K562 (cell line): Measurements from ENCODE around the gene JUNB. TPM values are rescaled to one million over a fixed set of nuclear protein-coding genes. Genes with fewer than 3 reads are reported as not detected.

Experiments
- C11orf30 ChIP-seq: fragments of 450-650 bp; IDR thresholded peaks from 2 replicates; pipeline ENCODE4 v1.6.1; 2016; ENCODE audit warnings: low read depth, mild to moderate bottlenecking
- CSDE1 ChIP-seq, 2 experiments: fragments of 450-650 bp; IDR thresholded peaks; 2 replicates each; pipeline ENCODE4 v1.6.1; 2016; ENCODE audit warnings: mild to moderate bottlenecking in 1 of 2
- EP400 ChIP-seq: fragments of 450-650 bp; IDR thresholded peaks from 2 replicates; pipeline ENCODE4 v1.6.1; 2017; ENCODE audit warnings: antibody characterized with exemption, mild to moderate bottlenecking, moderate library complexity
- KLF10 ChIP-seq: fragments of 250-450 bp; sonication (Bioruptor Pico); IDR thresholded peaks from 2 replicates; pipeline ENCODE4 v1.6.1; 2021; ENCODE audit warnings: matching md5 sums
- MAFK ChIP-seq: IDR thresholded peaks from 2 replicates; pipeline ENCODE4 v1.6.1; 2011; ENCODE audit warnings: low read length, improper control_type of control experiment
- MBD2 ChIP-seq: sonication (generic); IDR thresholded peaks from 2 replicates; pipeline ENCODE4 v1.6.1; 2016; ENCODE audit warnings: low read depth, borderline replicate concordance
- NRF1 ChIP-seq, 2 experiments: fragments of 450-650 bp; IDR thresholded peaks in 1 of 2; conservative IDR thresholded peaks in 1 of 2; 2 replicates each; pipeline ENCODE4 v1.6.1; 2014; ENCODE audit warnings: mild to moderate bottlenecking in 2 of 2
- PHF8 ChIP-seq: fragments of 200-600 bp; sonication (generic); IDR thresholded peaks from 2 replicates; pipeline ENCODE4 v1.6.1; 2012; ENCODE audit warnings: mixed run types, mild to moderate bottlenecking, inconsistent platforms, low read length, moderate library complexity, borderline replicate concordance
- RBM34 ChIP-seq: fragments of 200-400 bp; formaldehyde crosslinking; IDR thresholded peaks from 2 replicates; pipeline ENCODE4 v1.6.1; 2018; ENCODE audit warnings: low read length, borderline replicate concordance; ENCODE audit not compliant: insufficient read depth
- SMAD4 ChIP-seq: fragments of 250-450 bp; sonication (Bioruptor Pico); conservative IDR thresholded peaks from 2 replicates; pipeline ENCODE4 v1.8.0; 2021; ENCODE audit warnings: inconsistent platforms, mild to moderate bottlenecking, moderate library complexity
- SMC3 ChIP-seq: conservative IDR thresholded peaks from 2 replicates; pipeline ENCODE4 v1.6.1; 2011; ENCODE audit warnings: low read depth, low read length, improper control_type of control experiment; ENCODE audit not compliant: insufficient read depth
- SUPT5H ChIP-seq: fragments of 450-650 bp; IDR thresholded peaks from 2 replicates; pipeline ENCODE4 v1.6.1; 2016
- TAF15 ChIP-seq: fragments of 200-400 bp; formaldehyde crosslinking; IDR thresholded peaks from 2 replicates; pipeline ENCODE4 v1.6.1; 2017; ENCODE audit warnings: mild to moderate bottlenecking, low read depth, low read length, moderate library complexity
- TAF9B ChIP-seq: fragments of 450-650 bp; IDR thresholded peaks from 2 replicates; pipeline ENCODE4 v1.6.1; 2018; ENCODE audit warnings: mild to moderate bottlenecking; ENCODE audit not compliant: partially characterized antibody
- TCF15 ChIP-seq: fragments of 250-450 bp; sonication (Bioruptor Pico); IDR thresholded peaks from 2 replicates; pipeline ENCODE4 v1.8.0; 2022; ENCODE audit warnings: moderate library complexity, mild to moderate bottlenecking, inconsistent platforms
- TFAM ChIP-seq: fragments of 250-450 bp; sonication (Bioruptor Pico); conservative IDR thresholded peaks from 2 replicates; pipeline ENCODE4 v1.5.0; 2021; ENCODE audit warnings: mild to moderate bottlenecking, moderate library complexity
- ZBTB49 ChIP-seq: sonication (generic); formaldehyde crosslinking; IDR thresholded peaks from 2 replicates; pipeline ENCODE4 v1.8.0; 2022; ENCODE audit warnings: missing genetic modification reagents, mild to moderate bottlenecking, borderline replicate concordance
- ZNF274 ChIP-seq: IDR thresholded peaks from 2 replicates; pipeline ENCODE4 v1.6.1; 2011; ENCODE audit warnings: low read depth, mild to moderate bottlenecking, low read length, moderate library complexity, borderline replicate concordance
- ZNF3 ChIP-seq: fragments of 250-450 bp; sonication (Bioruptor Pico); IDR thresholded peaks from 2 replicates; pipeline ENCODE4 v1.5.0; 2021; ENCODE audit warnings: mild to moderate bottlenecking, moderate library complexity
- ZNF444 ChIP-seq: fragments of 250-450 bp; sonication (Bioruptor Pico); IDR thresholded peaks from 2 replicates; pipeline ENCODE4 v1.4.0; 2020; ENCODE audit warnings: mild to moderate bottlenecking, moderate library complexity
- ZNF76 ChIP-seq: fragments of 250-450 bp; sonication (Bioruptor Pico); IDR thresholded peaks from 2 replicates; pipeline ENCODE4 v1.4.0; 2020; ENCODE audit warnings: mild to moderate bottlenecking, moderate library complexity, borderline replicate concordance
- polyA plus RNA-seq, 8 experiments: library from polyadenylated mRNA; depleted of rRNA in 4 of 8; stranded (reverse) in 5 of 8; unstranded in 3 of 8; fragments of >200 nt; fragmentation: Nextera tagmentation in 2 of 8; fragmentation: Illumina TruSeq in 1 of 8; extraction: Ambion mirVana in 2 of 8; extraction: Trizol in 1 of 8; gene quantifications; 2 replicates each; pipeline versions ENCODE4 v1.2.1 to v1.2.3, GENCODE V29; 2011 to 2014; ENCODE audit warnings: inconsistent platforms in 1 of 8, missing spikeins in 1 of 8
- total RNA-seq, 7 experiments: library from RNA; depleted of rRNA in 6 of 7; stranded (reverse); fragments of >200 nt in 6 of 7; fragmentation: Illumina TruSeq in 2 of 7; extraction: Trizol in 2 of 7; gene quantifications; 2 replicates each; pipeline versions ENCODE4 v1.2.1 to v1.2.3, GENCODE V29; 2011 to 2021; ENCODE audit warnings: low replicate concordance in 1 of 7
- TF ChIP-seq, protein P1 (sequence below): fragments of 450-650 bp; formaldehyde crosslinking; IDR thresholded peaks from 2 replicates; pipeline ENCODE4 v1.4.0; 2020; ENCODE audit warnings: mild to moderate bottlenecking, moderate library complexity
- TF ChIP-seq, protein P2 (sequence below): sonication (generic); formaldehyde crosslinking; IDR thresholded peaks from 2 replicates; pipeline ENCODE4 v1.8.1; 2023; ENCODE audit warnings: mild to moderate bottlenecking, missing genetic modification reagents
- TF ChIP-seq, protein P3 (sequence below): fragments of 450-650 bp; IDR thresholded peaks from 2 replicates; pipeline ENCODE4 v1.6.1; 2016; ENCODE audit warnings: low read depth, mild to moderate bottlenecking, moderate library complexity

The JUNB gene
- total and polyA plus RNA-seq, 9 of the 15 experiments (the other 6 are each of a cell fraction or from before 2014, with no cell fraction given), result 0.23 to 88.1 (median 13.1) TPM

GRCh38 chr19:12757544-12758274 is 33.6 kb upstream of the JUNB start (continued):
- TF ChIP-seq ZNF274 (no peak), ZNF3 (no peak), PHF8 (no peak; the same call in 1 of the 2 replicates), KLF10 (CRISPR knock-in tag) (no peak), SMC3 (peak; percentile 60), TAF15 (no peak), EP400 (no peak), TFAM (CRISPR knock-in tag) (no peak), NRF1 (conservative IDR thresholded peaks at IDR 0.05 in 1 of 2, IDR thresholded peaks at IDR 0.05 in 1 of 2) (peak; percentile 90 to 92), ZNF444 (no peak), C11orf30 (no peak), ZNF76 (no peak), TCF15 (no peak), SUPT5H (no peak), MAFK (no peak), TAF9B (no peak), MBD2 (no peak), RBM34 (no peak), SMAD4 (peak; percentile 51), CSDE1 (IDR thresholded peaks at IDR 0.05) (no peak), ZBTB49 (CRISPR knock-in tag) (no peak)
- TF ChIP-seq, protein P1, sequence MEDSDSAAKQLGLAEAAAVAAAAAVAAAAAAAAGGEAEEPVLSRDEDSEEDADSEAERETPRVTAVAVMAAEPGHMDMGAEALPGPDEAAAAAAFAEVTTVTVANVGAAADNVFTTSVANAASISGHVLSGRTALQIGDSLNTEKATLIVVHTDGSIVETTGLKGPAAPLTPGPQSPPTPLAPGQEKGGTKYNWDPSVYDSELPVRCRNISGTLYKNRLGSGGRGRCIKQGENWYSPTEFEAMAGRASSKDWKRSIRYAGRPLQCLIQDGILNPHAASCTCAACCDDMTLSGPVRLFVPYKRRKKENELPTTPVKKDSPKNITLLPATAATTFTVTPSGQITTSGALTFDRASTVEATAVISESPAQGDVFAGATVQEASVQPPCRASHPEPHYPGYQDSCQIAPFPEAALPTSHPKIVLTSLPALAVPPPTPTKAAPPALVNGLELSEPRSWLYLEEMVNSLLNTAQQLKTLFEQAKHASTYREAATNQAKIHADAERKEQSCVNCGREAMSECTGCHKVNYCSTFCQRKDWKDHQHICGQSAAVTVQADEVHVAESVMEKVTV, result no peak
- TF ChIP-seq, protein P2, sequence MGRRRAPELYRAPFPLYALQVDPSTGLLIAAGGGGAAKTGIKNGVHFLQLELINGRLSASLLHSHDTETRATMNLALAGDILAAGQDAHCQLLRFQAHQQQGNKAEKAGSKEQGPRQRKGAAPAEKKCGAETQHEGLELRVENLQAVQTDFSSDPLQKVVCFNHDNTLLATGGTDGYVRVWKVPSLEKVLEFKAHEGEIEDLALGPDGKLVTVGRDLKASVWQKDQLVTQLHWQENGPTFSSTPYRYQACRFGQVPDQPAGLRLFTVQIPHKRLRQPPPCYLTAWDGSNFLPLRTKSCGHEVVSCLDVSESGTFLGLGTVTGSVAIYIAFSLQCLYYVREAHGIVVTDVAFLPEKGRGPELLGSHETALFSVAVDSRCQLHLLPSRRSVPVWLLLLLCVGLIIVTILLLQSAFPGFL (CRISPR knock-in tag), result no peak
- TF ChIP-seq, protein P3, sequence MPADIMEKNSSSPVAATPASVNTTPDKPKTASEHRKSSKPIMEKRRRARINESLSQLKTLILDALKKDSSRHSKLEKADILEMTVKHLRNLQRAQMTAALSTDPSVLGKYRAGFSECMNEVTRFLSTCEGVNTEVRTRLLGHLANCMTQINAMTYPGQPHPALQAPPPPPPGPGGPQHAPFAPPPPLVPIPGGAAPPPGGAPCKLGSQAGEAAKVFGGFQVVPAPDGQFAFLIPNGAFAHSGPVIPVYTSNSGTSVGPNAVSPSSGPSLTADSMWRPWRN, result no peak
